ENCODE data around the gene NKAIN2. TPM values are rescaled to one million over a fixed set of nuclear protein-coding genes. Genes with fewer than 3 reads are reported as not detected.
A peak's percentile ranks its signal among the peaks of the same experiment; 100 is the strongest.

NKAIN2 gene
- total RNA-seq, 2 donors from 2014 or later, result 0.68 TPM; not detected in 1

- no peak for TF ChIP-seq CTCF (IDR thresholded peaks at IDR 0.05)
- no peak for TF ChIP-seq POLR2AphosphoS5 (IDR thresholded peaks at IDR 0.05)
- no peak for TF ChIP-seq POLR2A (IDR thresholded peaks at IDR 0.05)
- Histone ChIP-seq H3K36me3 (no peaks in the 10 kb centered on the region), H3K4me1 (replicated peaks) (no peaks in the 10 kb centered on the region), H3K27ac (no peak overlapping the region), H3K4me3 (no peak overlapping the region), H3K9me3 (no peaks in the 10 kb centered on the region), H3K27me3 (replicated peaks; ENCODE audit: insufficient read depth) (no peaks in the 10 kb centered on the region)
- intact Hi-C loops (cut with DNase I), result no loop called here
- no peak for DNase-seq (ENCODE audit: low spot score)
These were observed 934.8 kb downstream of the NKAIN2 start for GRCh38 chr6:124738482-124738881.

GRCh38 chr6:124741341-124741740 is 937.7 kb downstream of the NKAIN2 start:
- intact Hi-C loops (cut with DNase I), result no loop called here
- no peak overlapping the region for H3K27ac ChIP-seq
- WGBS, result 88% methylated on average over 2 of the region's 2 CpGs
- H3K4me1 ChIP-seq (replicated peaks), result no peaks in the 10 kb centered on the region
- no peak for TF ChIP-seq POLR2AphosphoS5 (IDR thresholded peaks at IDR 0.05)
- no peak for TF ChIP-seq POLR2A (IDR thresholded peaks at IDR 0.05)
- no peak for TF ChIP-seq CTCF (IDR thresholded peaks at IDR 0.05)
- no peaks in the 10 kb centered on the region for H3K36me3 ChIP-seq
- DNase-seq (ENCODE audit: low spot score), result no peak
- H3K9me3 ChIP-seq, result no peaks in the 10 kb centered on the region
- H3K27me3 ChIP-seq (replicated peaks; ENCODE audit: insufficient read depth), result no peaks in the 10 kb centered on the region
- no peak overlapping the region for H3K4me3 ChIP-seq

- intact Hi-C loops (cut with DNase I), result no loop called here
- Histone ChIP-seq H3K4me1 (replicated peaks) (no peaks in the 10 kb centered on the region), H3K36me3 (no peaks in the 10 kb centered on the region), H3K27ac (no peak overlapping the region), H3K9me3 (no peaks in the 10 kb centered on the region), H3K4me3 (no peak overlapping the region), H3K27me3 (replicated peaks; ENCODE audit: insufficient read depth) (no peaks in the 10 kb centered on the region)
- WGBS, result 21% methylated on average over 2 of the region's 2 CpGs
- peak; percentile 69 for TF ChIP-seq POLR2AphosphoS5 (IDR thresholded peaks at IDR 0.05)
- no peak for TF ChIP-seq POLR2A (IDR thresholded peaks at IDR 0.05)
- peak; percentile 44 for DNase-seq (ENCODE audit: low spot score)
These were observed 939.3 kb downstream of the NKAIN2 start for GRCh38 chr6:124742971-124743370.

- Histone ChIP-seq H3K9me3 (no peaks in the 10 kb centered on the region), H3K36me3 (no peaks in the 10 kb centered on the region), H3K27ac (no peak overlapping the region), H3K4me1 (replicated peaks) (no peaks in the 10 kb centered on the region), H3K27me3 (replicated peaks; ENCODE audit: insufficient read depth) (no peaks in the 10 kb centered on the region), H3K4me3 (no peak overlapping the region)
- no peak for DNase-seq (ENCODE audit: low spot score)
- WGBS, result 35% methylated on average over 2 of the region's 2 CpGs
- TF ChIP-seq POLR2A (IDR thresholded peaks at IDR 0.05), result no peak
- TF ChIP-seq CTCF (IDR thresholded peaks at IDR 0.05), result no peak
- no peak for TF ChIP-seq POLR2AphosphoS5 (IDR thresholded peaks at IDR 0.05)
- intact Hi-C loops (cut with DNase I), result no loop called here
These were observed 939.8 kb downstream of the NKAIN2 start for GRCh38 chr6:124743420-124743819.

- DNase-seq (ENCODE audit: low spot score), result no peak
- 62% methylated on average over 2 of the region's 2 CpGs for WGBS
- H3K4me1 ChIP-seq (replicated peaks), result no peaks in the 10 kb centered on the region
- no peak overlapping the region for H3K4me3 ChIP-seq
- intact Hi-C loops (cut with DNase I), result no loop called here
- TF ChIP-seq CTCF (IDR thresholded peaks at IDR 0.05) (no peak), POLR2AphosphoS5 (IDR thresholded peaks at IDR 0.05) (no peak), POLR2A (IDR thresholded peaks at IDR 0.05) (no peak)
- no peaks in the 10 kb centered on the region for H3K36me3 ChIP-seq
- H3K27ac ChIP-seq, result no peak overlapping the region
- H3K9me3 ChIP-seq, result no peaks in the 10 kb centered on the region
- H3K27me3 ChIP-seq (replicated peaks; ENCODE audit: insufficient read depth), result no peaks in the 10 kb centered on the region
These were observed 943.7 kb downstream of the NKAIN2 start for GRCh38 chr6:124747349-124747748.
